Measurements from ENCODE around the gene FLII.

GRCh38 chr17:18206962-18207361, 51.6 kb downstream of the FLII start:
- TF ChIP-seq CTCF (IDR thresholded peaks at IDR 0.05; ENCODE audit: insufficient read depth, low read length) (no peak), POLR2AphosphoS5 (IDR thresholded peaks at IDR 0.05; ENCODE audit: low read depth) (no peak), REST (IDR thresholded peaks at IDR 0.05; ENCODE audit: insufficient replicate concordance, low read depth) (no peak), GABPA (IDR thresholded peaks at IDR 0.05; ENCODE audit: low read depth) (no peak), SPI1 (IDR thresholded peaks at IDR 0.05; ENCODE audit: borderline replicate concordance, low read depth) (no peak)

Data from HL-60 (cell line).